Uterus (tissue), 4 donors: Measurements from ENCODE around the gene PSG5. TPM values are rescaled to one million over a fixed set of nuclear protein-coding genes. Genes with fewer than 3 reads are reported as not detected.
"Not testable (repeated sequence)": the region's sequence is repeated elsewhere in the genome, so short reads cannot be mapped to it uniquely, and the experiment has no call there.

Source experiments
- DNase-seq, 2 donors: peaks; one replicate each; pipeline ENCODE4 v3.0.0-alpha.2; 2019 to 2020
- H3K27ac ChIP-seq, 2 donors: fragments of 200-600 bp; sonication (generic); 1 replicate in 1 of 2; 2 replicates in 1 of 2; pipeline ENCODE4 v1.5.1; 2016 to 2018
- H3K27me3 ChIP-seq, 2 donors: fragments of 200-600 bp; sonication (generic); one replicate each; pipeline ENCODE4 v1.5.1; 2018 to 2019; ENCODE audit warnings: control low read depth in 1 of 2
- H3K36me3 ChIP-seq, 2 donors: fragments of 200-600 bp; sonication (generic); one replicate each; pipeline ENCODE4 v1.5.1; 2019; ENCODE audit warnings: control low read depth in 1 of 2
- H3K4me1 ChIP-seq, 2 donors: fragments of 200-600 bp; sonication (generic); one replicate each; pipeline ENCODE4 v1.5.1; 2018 to 2019; ENCODE audit warnings: control low read depth in 1 of 2
- H3K4me3 ChIP-seq, 2 donors: fragments of 200-600 bp; sonication (generic); 1 replicate in 1 of 2; 2 replicates in 1 of 2; pipeline ENCODE4 v1.5.1; 2018 to 2019; ENCODE audit warnings: mild to moderate bottlenecking in 1 of 2
- H3K9me3 ChIP-seq, 2 donors: fragments of 200-600 bp; sonication (generic); one replicate each; pipeline ENCODE4 v1.5.1; 2019; ENCODE audit warnings: control low read depth in 1 of 2
- CTCF ChIP-seq, 4 experiments: fragments of 200-600 bp in 2 of 4; fragments of 450-650 bp in 2 of 4; sonication (generic) in 2 of 4; IDR thresholded peaks; one replicate each; pipeline ENCODE4 v1.5.1; 2016 to 2019; ENCODE audit warnings: antibody characterized with exemption in 4 of 4, mild to moderate bottlenecking in 2 of 4, moderate library complexity in 1 of 4
- POLR2A ChIP-seq, 2 donors: fragments of 450-650 bp; IDR thresholded peaks; one replicate each; pipeline ENCODE4 v1.6.1; 2016; ENCODE audit warnings: antibody characterized with exemption in 2 of 2, mild to moderate bottlenecking in 1 of 2, moderate library complexity in 1 of 2
- intact Hi-C: fragments of 100-400 bp; cut with DNase I; formaldehyde crosslinking; loops from one replicate; pipeline ENCODE4 v1.15.1; 2023; ENCODE audit warnings: low total_unique reads
- total RNA-seq, 4 donors: library from RNA; depleted of rRNA in 3 of 4; stranded (reverse); fragments of >200 nt in 3 of 4; gene quantifications; one replicate each; pipeline versions ENCODE4 v1.1.0 to v1.2.4, GENCODE V29; 2014 to 2023
- donor health status: DM: yes; HTN: yes; CAD: no.

Gene PSG5
- total RNA-seq: not detected

DNA sequence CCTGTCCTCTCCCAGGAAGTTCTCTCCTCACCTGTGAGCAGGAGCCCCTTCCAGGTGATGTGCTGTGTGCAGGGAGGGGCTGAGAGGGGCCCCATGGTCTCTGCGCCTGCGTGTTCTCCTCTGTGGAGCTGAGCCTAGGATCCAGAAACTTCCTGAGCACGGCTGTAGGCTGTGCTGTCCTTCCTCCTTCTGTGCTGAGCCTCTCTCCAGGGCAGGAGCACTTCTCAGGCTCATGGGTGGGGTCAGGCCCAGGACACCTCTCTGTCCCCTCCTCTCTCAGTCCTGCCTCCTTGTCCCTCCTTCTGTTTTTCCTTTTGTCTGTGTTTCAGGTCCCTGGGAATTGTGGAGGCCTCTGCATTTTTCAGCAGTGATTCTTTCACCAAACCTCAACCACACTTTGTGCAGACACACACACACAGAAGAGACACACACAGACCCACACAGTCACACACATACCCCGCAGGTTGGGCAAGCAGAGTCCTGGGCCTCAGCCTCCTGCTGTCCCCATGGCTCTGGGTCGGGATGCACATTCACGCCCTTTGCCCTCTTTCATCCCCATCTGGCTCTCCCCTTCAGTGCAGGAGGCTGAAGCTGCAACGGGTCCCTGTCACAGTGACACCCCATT lies at the start of gene PSG5:
Gene PSG5, minus strand, starts transcription at position 226 of the 625 bp plus-strand sequence. Its CDS starts 131 bp downstream, at position 95.
- H3K9me3 ChIP-seq, H3K27me3 ChIP-seq, H3K36me3 ChIP-seq, H3K4me3 ChIP-seq, DNase-seq, H3K27ac ChIP-seq, intact Hi-C loops, H3K4me1 ChIP-seq: not testable (repeated sequence)

DNA sequence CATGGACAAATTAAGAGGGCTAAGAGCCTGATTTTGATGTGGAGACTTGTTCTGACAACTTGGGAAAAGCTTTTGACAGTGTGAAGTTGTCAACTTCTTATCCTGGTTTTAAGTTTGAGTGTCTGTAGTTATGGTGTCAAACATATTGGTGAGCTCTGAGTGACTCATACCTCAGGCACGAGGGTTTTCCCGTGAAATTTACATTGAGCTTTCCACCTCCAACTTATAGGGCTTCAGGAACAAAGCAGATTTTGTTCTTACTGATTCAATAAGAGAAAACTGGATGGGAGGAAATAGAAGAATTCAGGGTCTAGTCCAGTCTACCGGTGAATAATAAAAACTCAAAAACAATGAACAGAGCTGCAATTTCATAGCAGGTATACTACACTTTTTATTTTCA lies 49.4 kb upstream of the PSG5 start:
- H3K27ac ChIP-seq, H3K4me1 ChIP-seq, DNase-seq, H3K9me3 ChIP-seq, intact Hi-C loops, H3K27me3 ChIP-seq, H3K36me3 ChIP-seq, H3K4me3 ChIP-seq: not testable (repeated sequence)

GRCh38 chr19:43229315-43229714 lies 43.0 kb upstream of the PSG5 start:
- no peak for TF ChIP-seq POLR2A (IDR thresholded peaks at IDR 0.05)
- no peak for TF ChIP-seq CTCF (IDR thresholded peaks at IDR 0.05)
- H3K36me3 ChIP-seq: no peaks in the 10 kb centered on the region
- H3K4me3 ChIP-seq: no peak overlapping the region
- intact Hi-C loops: no loop called here
- no peak for DNase-seq
- no peaks in the 10 kb centered on the region for H3K4me1 ChIP-seq
- no peak overlapping the region for H3K27ac ChIP-seq
- no peaks in the 10 kb centered on the region for H3K9me3 ChIP-seq
- no peaks in the 10 kb centered on the region for H3K27me3 ChIP-seq

GRCh38 chr19:43228730-43229129 lies 42.4 kb upstream of the PSG5 start:
- H3K36me3 ChIP-seq, H3K27me3 ChIP-seq, H3K4me1 ChIP-seq, H3K27ac ChIP-seq, intact Hi-C loops, H3K9me3 ChIP-seq, H3K4me3 ChIP-seq, DNase-seq: not testable (repeated sequence)

- not testable (repeated sequence) for H3K4me1 ChIP-seq
These were observed 40.6 kb upstream of the PSG5 start for GRCh38 chr19:43226986-43227385.

DNA sequence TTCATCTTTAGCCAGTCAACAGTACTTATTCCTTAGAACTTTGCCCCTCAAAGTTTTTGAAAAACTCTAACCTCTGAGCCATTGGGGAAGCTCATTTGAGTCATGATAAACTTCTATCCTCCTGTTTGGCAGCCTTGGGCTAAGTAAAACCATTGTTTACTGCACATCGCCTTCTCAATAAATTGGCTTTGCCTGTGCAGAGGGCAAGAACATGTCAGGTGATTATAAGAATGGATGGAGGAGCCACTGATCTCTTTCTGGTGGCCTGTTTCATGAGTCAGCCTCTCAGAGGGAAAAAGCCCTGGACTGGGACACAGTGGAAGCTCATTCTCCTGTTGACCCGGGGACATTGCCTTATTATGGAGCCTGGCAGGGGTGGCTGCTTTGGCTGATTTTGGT lies 38.5 kb upstream of the PSG5 start:
- no peak for DNase-seq
- Histone ChIP-seq H3K27me3 (no peaks in the 10 kb centered on the region), H3K27ac (no peak overlapping the region), H3K4me1 (no peaks in the 10 kb centered on the region), H3K9me3 (no peaks in the 10 kb centered on the region), H3K36me3 (no peaks in the 10 kb centered on the region), H3K4me3 (no peak overlapping the region)
- intact Hi-C loops: no loop called here
- no peak for TF ChIP-seq CTCF (IDR thresholded peaks at IDR 0.05)

More at GRCh38 chr19:43226986-43227385, 40.6 kb upstream of the PSG5 start:
- DNase-seq, H3K4me3 ChIP-seq, H3K27me3 ChIP-seq, H3K9me3 ChIP-seq, intact Hi-C loops, H3K27ac ChIP-seq, H3K36me3 ChIP-seq: not testable (repeated sequence)

- H3K27me3 ChIP-seq, H3K4me1 ChIP-seq, H3K4me3 ChIP-seq, H3K36me3 ChIP-seq, H3K9me3 ChIP-seq, H3K27ac ChIP-seq, DNase-seq, intact Hi-C loops: not testable (repeated sequence)
These were observed 38.0 kb upstream of the PSG5 start for GRCh38 chr19:43224201-43224854.

DNA sequence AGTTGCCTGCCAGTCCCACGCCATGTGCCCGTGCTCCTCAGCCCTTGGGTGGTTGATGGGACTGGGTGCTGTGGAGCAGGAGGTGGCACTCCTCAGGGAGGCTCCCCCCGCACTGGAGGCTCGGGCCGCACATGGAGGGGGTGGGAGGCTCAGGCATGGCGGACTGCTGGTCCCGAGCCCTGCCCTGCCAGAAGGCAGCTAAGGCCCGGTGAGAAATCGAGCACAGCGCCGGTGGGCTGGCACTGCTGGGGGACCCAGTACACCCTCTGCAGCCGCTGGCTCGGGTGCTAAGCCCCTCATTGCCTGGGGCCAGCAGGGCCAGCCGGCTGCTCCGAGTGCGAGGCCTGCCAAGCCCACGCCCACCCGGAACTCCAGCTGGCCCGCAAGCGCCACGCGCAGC lies 35.6 kb upstream of the PSG5 start:
- intact Hi-C loops, H3K27ac ChIP-seq, H3K9me3 ChIP-seq, H3K36me3 ChIP-seq, H3K4me1 ChIP-seq, H3K4me3 ChIP-seq, H3K27me3 ChIP-seq, DNase-seq: not testable (repeated sequence)

- intact Hi-C loops, H3K4me3 ChIP-seq, DNase-seq, H3K9me3 ChIP-seq, H3K27ac ChIP-seq, H3K4me1 ChIP-seq, H3K27me3 ChIP-seq, H3K36me3 ChIP-seq: not testable (repeated sequence)
These were observed 32.8 kb upstream of the PSG5 start for GRCh38 chr19:43219136-43219535.

GRCh38 chr19:43215881-43216280 lies 29.5 kb upstream of the PSG5 start:
- intact Hi-C loops, H3K9me3 ChIP-seq, H3K27ac ChIP-seq, DNase-seq, H3K36me3 ChIP-seq, H3K27me3 ChIP-seq, H3K4me1 ChIP-seq, H3K4me3 ChIP-seq: not testable (repeated sequence)
